ENCODE results near the gene INHBE. TPM values are rescaled to one million over a fixed set of nuclear protein-coding genes. Genes with fewer than 3 reads are reported as not detected.
"Not testable (repeated sequence)": the region's sequence is repeated elsewhere in the genome, so short reads cannot be mapped to it uniquely, and the experiment has no call there.

The INHBE gene
- polyA plus RNA-seq, 3 donors from 2014 or later: not detected

DNA sequence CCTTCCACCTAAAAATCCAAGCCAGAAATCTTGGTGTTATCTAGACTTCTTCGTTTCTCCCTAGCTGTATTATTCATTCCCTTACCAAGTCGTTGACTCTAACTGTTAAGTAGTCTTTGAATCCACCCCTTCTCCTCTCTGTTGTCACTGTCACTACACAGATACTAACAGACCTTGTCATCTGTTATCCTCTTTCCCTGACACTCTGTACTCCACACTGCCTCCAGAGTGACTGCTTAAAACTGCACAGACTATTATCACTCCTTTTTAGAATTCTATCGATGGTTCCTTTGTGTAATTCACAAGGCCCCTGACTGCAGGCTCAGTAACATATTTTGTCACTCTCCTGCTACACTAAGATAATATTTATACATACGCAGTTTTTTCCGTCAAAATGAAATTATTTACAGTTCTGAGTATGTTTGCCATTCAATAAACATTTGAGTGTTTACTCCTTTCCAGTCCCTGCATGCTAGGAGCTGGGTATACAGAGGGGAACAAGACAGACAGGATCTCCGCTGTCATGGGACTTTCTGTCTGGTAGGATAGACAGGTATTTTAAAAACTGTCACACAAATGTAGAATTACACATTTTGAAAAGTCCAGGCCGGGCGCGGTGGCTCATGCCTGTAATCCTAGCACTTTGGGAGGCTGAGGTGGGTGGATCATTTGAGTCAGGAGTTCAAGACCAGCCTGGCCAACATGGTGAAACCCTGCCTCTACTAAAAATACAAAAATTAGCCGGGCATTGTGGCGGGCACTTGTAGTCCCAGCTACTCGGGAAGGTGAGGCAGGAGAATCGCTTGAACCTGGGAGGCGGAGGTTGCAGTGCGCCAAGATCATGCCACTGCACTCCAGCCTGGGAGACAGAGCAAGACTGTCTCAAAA lies 36.5 kb downstream of the INHBE start:
- Mint-ChIP-seq H3K9me3 (no peaks in the 10 kb centered on the region), H3K4me3 (peak overlapping the region in 3 of 5 donors; percentile 1 to 9 (median 1)), H3K4me1 (peaks cover 30 to 35% of the 10 kb centered on the region in 2 donors), H3K27me3 (ENCODE audit: low read depth in 3 of 3) (peaks cover 6 to 13% (median 7%) of the 10 kb centered on the region in 3 donors), H3K27ac (peak overlapping the region; percentile 3 to 88 (median 31)), H3K36me3 (peaks cover 7 to 32% (median 15%) of the 10 kb centered on the region in 3 donors)
- DNase-seq: no peak

DNA sequence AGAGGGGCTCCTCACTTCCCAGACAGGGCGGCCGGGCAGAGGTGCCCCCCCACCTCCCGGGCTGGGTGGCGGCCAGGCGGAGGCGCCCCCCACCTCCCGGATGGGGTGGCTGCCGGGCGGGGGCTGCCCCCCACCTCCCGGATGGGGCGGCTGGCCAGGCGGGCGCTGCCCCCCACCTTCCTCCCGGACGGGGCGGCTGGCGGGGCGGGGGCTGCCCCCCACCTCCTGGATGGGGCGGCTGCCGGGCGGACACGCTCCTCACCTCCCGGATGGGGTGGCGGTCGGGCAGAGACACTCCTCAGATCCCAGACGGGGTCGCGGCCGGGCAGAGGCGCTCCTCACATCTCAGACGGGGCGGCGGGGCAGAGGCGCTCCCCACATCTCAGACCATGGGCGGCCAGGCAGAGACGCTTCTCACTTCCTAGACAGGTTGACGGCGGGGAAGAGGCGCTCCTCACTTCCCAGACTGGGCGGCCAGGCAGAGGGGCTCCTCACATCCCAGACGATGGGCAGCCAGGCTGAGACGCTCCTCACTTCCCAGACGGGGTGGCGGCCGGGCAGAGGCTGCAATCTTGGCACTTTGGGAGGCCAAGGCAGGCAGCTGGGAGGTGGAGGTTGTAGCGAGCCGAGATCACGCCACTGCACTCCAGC lies 40.1 kb downstream of the INHBE start:
- not testable (repeated sequence) for H3K27me3 Mint-ChIP-seq (ENCODE audit: low read depth in 3 of 3); DNase-seq; H3K9me3 Mint-ChIP-seq; H3K4me3 Mint-ChIP-seq
- Mint-ChIP-seq H3K36me3 (peaks cover 24 to 52% (median 27%) of the 10 kb centered on the region in 3 donors), H3K4me1 (peaks cover 8 to 10% of the 10 kb centered on the region in 2 donors), H3K27ac (peak overlapping the region in 1 of 6 donors; percentile 11)

GRCh38 chr12:57496822-57497221 lies 41.7 kb downstream of the INHBE start:
- H3K4me3 Mint-ChIP-seq: no peak overlapping the region
- DNase-seq: no peak
- no peaks in the 10 kb centered on the region for H3K9me3 Mint-ChIP-seq
- H3K27me3 Mint-ChIP-seq (ENCODE audit: low read depth in 3 of 3): peaks cover 0 to 4% (median 0%) of the 10 kb centered on the region in 3 donors
- H3K36me3 Mint-ChIP-seq: peaks cover 26 to 49% (median 27%) of the 10 kb centered on the region in 3 donors
- H3K4me1 Mint-ChIP-seq: peaks cover 0 to 6% of the 10 kb centered on the region in 2 donors
- H3K27ac Mint-ChIP-seq: peak overlapping the region in 2 of 6 donors; percentile 47 to 49

DNA sequence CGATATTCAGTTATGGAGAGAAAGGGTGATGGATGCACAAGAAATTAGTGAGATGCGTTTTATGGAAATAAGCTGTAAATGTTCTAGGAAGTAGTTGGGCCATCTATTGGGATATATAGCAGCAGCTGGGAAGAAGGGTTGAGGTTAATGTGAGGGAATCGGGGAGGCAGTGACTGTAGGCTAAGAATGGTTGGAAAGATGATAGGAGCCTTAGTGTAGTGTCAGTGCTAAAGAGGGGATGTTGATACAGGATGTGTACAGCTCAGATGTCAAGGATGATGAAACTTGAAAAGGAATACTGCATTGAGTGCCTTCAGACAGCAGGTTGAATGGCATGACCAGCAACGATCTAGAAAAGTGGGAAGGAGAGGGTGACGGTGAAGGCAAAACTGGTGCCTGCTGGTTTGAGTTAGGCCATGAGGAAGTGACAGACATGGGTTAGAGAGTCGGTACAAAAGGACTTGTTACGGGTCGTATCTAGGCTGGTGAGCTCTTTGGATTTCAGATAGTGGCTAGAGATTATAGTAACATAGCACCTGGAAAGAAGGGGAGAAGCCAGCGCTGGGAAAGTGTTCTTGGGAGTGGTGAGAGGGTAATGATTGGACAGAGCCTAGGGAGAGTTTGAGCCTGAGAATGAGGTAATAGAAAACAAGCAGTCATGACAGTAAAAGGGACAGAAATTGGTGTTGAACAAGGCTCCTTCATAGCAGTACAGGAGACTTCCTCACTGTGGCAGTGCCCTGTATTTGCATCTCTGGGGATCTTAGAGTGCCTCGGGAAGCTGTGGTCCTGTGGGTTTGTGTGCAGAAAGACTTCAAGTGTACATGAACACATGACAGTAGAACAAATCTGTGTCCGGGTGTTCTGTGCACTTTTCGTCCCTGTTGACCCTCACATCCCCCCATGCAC lies 42.4 kb downstream of the INHBE start:
- H3K4me1 Mint-ChIP-seq: peaks cover 0 to 6% of the 10 kb centered on the region in 2 donors
- H3K27ac Mint-ChIP-seq: peak overlapping the region in 3 of 6 donors; percentile 46 to 47 (median 47)
- peaks cover 0 to 4% (median 0%) of the 10 kb centered on the region in 3 donors for H3K27me3 Mint-ChIP-seq (ENCODE audit: low read depth in 3 of 3)
- H3K9me3 Mint-ChIP-seq: no peaks in the 10 kb centered on the region
- H3K4me3 Mint-ChIP-seq: no peak overlapping the region
- DNase-seq: no peak
- peaks cover 30 to 52% (median 30%) of the 10 kb centered on the region in 3 donors for H3K36me3 Mint-ChIP-seq

DNA sequence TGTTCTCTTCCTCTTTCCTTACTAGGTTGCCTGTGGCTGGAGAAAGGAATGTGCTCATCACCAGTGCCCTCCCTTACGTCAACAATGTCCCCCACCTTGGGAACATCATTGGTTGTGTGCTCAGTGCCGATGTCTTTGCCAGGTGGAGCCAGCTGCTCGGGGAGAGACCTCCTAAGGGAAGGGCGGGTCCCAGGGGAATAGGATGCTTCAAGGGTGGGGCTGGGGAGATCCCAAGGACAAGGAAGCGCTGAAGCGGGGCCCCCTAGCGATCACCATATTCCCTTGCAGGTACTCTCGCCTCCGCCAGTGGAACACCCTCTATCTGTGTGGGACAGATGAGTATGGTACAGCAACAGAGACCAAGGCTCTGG lies 43.0 kb downstream of the INHBE start:
- Mint-ChIP-seq H3K4me3 (no peak overlapping the region), H3K9me3 (no peaks in the 10 kb centered on the region), H3K27ac (peak overlapping the region in 1 of 6 donors; percentile 46), H3K4me1 (peaks cover 0 to 4% of the 10 kb centered on the region in 2 donors), H3K27me3 (ENCODE audit: low read depth in 3 of 3) (peaks cover 0 to 2% (median 0%) of the 10 kb centered on the region in 3 donors), H3K36me3 (peaks cover 24 to 46% (median 34%) of the 10 kb centered on the region in 3 donors)
- no peak for DNase-seq

- peaks cover 0 to 4% of the 10 kb centered on the region in 2 donors for H3K4me1 Mint-ChIP-seq
- peaks cover 0 to 2% (median 0%) of the 10 kb centered on the region in 3 donors for H3K27me3 Mint-ChIP-seq (ENCODE audit: low read depth in 3 of 3)
- no peak overlapping the region for H3K27ac Mint-ChIP-seq
- H3K4me3 Mint-ChIP-seq: no peak overlapping the region
- peaks cover 24 to 47% (median 34%) of the 10 kb centered on the region in 3 donors for H3K36me3 Mint-ChIP-seq
- no peak for DNase-seq
- no peaks in the 10 kb centered on the region for H3K9me3 Mint-ChIP-seq
These were observed 43.5 kb downstream of the INHBE start for GRCh38 chr12:57498571-57498970.

DNA sequence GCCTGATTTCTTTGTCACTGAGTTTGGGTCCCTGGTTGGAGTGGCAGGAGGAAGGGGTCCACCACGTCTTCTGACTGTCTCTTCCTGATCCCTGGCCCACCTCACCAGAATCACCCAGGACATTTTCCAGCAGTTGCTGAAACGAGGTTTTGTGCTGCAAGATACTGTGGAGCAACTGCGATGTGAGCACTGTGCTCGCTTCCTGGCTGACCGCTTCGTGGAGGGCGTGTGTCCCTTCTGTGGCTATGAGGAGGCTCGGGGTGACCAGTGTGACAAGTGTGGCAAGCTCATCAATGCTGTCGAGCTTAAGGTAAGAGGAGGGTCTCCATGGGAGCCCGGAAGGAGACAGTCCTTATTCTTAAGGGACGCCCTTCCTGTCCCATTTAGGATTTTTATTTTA lies 45.1 kb downstream of the INHBE start:
- Mint-ChIP-seq H3K27ac (no peak overlapping the region), H3K4me3 (no peak overlapping the region), H3K36me3 (peaks cover 28 to 50% (median 37%) of the 10 kb centered on the region in 3 donors), H3K4me1 (peaks cover 0 to 4% of the 10 kb centered on the region in 2 donors), H3K9me3 (no peaks in the 10 kb centered on the region), H3K27me3 (ENCODE audit: low read depth in 3 of 3) (no peaks in the 10 kb centered on the region)
- DNase-seq: no peak

DNA sequence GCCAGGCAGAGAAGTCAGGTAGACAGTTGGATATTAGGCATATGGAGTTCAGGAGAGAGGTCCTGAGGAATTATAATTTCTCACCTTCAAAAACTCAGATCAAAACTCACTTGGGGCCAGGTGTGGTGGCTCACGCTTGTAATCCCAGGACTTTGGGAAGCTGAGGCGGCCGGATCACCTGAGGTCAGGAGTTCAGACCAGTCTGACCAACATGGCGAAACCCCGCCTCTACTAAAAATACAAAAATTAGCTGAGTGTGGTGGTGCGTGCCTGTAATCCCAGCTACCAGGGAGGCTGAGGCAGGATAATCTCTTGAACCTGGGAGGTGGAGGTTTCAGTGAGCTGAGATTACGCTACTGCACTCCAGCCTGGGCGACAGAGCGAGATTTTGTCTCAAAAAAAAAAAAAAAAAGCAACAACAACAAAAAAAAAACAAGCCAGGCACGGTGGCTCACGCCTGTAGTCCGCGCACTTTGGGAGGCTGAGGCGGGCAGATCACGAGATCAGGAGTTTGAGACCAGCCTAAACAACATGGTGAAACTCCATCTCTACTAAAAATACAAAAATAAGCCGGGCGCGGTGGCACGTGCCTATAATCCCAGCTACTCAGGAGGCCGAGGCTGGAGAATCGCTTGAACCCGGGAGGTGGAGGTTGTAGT lies 47.3 kb downstream of the INHBE start:
- Mint-ChIP-seq H3K27ac (peak overlapping the region in 3 of 6 donors; percentile 15 to 88 (median 84)), H3K36me3 (peaks cover 28 to 48% (median 30%) of the 10 kb centered on the region in 3 donors)
- DNase-seq; H3K9me3 Mint-ChIP-seq; H3K4me3 Mint-ChIP-seq; H3K27me3 Mint-ChIP-seq (ENCODE audit: low read depth in 3 of 3); H3K4me1 Mint-ChIP-seq: not testable (repeated sequence)

GRCh38 chr12:57506541-57506940 lies 51.4 kb downstream of the INHBE start:
- DNase-seq; H3K27me3 Mint-ChIP-seq (ENCODE audit: low read depth in 3 of 3); H3K9me3 Mint-ChIP-seq; H3K4me1 Mint-ChIP-seq; H3K27ac Mint-ChIP-seq; H3K4me3 Mint-ChIP-seq: not testable (repeated sequence)
- H3K36me3 Mint-ChIP-seq: peaks cover 9 to 32% (median 16%) of the 10 kb centered on the region in 3 donors

Other genes starting within 250 kb of the INHBE start
- gene NXPH4, start 238.5 kb upstream of the INHBE start, polyA plus RNA-seq: not detected
- 10 to 100 TPM; 43.1 to 50.8 (median 49.3) TPM for gene SHMT2, start 225.6 kb upstream of the INHBE start, polyA plus RNA-seq
- not detected for gene STAC3, start 204.1 kb upstream of the INHBE start, polyA plus RNA-seq
- 10 to 100 TPM in 1 of 3 donors, 1 to 10 TPM in 1, under 1 TPM in 1; 0.12 to 19.0 (median 3.3) TPM for gene R3HDM2, start 24.3 kb upstream of the INHBE start, polyA plus RNA-seq
- under 1 TPM in 1 of 3 donors, not detected in 2; 0.15 TPM for gene INHBC, start 20.5 kb upstream of the INHBE start, polyA plus RNA-seq
- gene GLI1, start 4.5 kb downstream of the INHBE start, polyA plus RNA-seq: under 1 TPM in 2 of 3 donors, not detected in 1; 0.33 to 0.40 TPM
- 100 to 1,000 TPM; 148 to 294 (median 163) TPM for gene ARHGAP9, start 24.6 kb downstream of the INHBE start, polyA plus RNA-seq
- 100 to 1,000 TPM; 100 to 158 (median 114) TPM for gene MARS1, start 32.8 kb downstream of the INHBE start, polyA plus RNA-seq
- 10 to 100 TPM; 22.8 to 38.8 (median 29.4) TPM for gene DDIT3, start 65.2 kb downstream of the INHBE start, polyA plus RNA-seq
- 1 to 10 TPM; 1.8 to 5.5 (median 2.7) TPM for gene MBD6, start 67.5 kb downstream of the INHBE start, polyA plus RNA-seq
- 10 to 100 TPM; 90.2 to 99.0 (median 93.8) TPM for gene DCTN2, start 91.9 kb downstream of the INHBE start, polyA plus RNA-seq
- not detected for gene KIF5A, start 94.7 kb downstream of the INHBE start, polyA plus RNA-seq
- 10 to 100 TPM; 33.0 to 61.8 (median 54.1) TPM for gene PIP4K2C, start 135.9 kb downstream of the INHBE start, polyA plus RNA-seq
- gene DTX3, start 149.5 kb downstream of the INHBE start, polyA plus RNA-seq: 10 to 100 TPM in 1 of 3 donors, 1 to 10 TPM in 2; 8.1 to 20.2 (median 9.5) TPM
- gene ARHGEF25, start 156.1 kb downstream of the INHBE start, polyA plus RNA-seq: under 1 TPM in 1 of 3 donors, not detected in 2; 0.27 TPM
- not detected for gene B4GALNT1, start 177.9 kb downstream of the INHBE start, polyA plus RNA-seq
- gene OS9, start 238.8 kb downstream of the INHBE start, polyA plus RNA-seq: 100 to 1,000 TPM in 1 of 3 donors, 10 to 100 TPM in 2; 54.2 to 111 (median 59.5) TPM

All from immature natural killer cell (primary cell).